Activated effector memory CD4-positive, alpha-beta T cell treated with Interleukin-2 at 50 U/mL for 16 hours (primary cell): ENCODE results near the gene ALPP.
"Not testable (repeated sequence)": the region's sequence is repeated elsewhere in the genome, so short reads cannot be mapped to it uniquely, and the experiment has no call there.

Source experiments
- DNase-seq: peaks from one replicate; pipeline ENCODE4 v3.0.0-alpha.2; 2020

ALPP gene

DNA sequence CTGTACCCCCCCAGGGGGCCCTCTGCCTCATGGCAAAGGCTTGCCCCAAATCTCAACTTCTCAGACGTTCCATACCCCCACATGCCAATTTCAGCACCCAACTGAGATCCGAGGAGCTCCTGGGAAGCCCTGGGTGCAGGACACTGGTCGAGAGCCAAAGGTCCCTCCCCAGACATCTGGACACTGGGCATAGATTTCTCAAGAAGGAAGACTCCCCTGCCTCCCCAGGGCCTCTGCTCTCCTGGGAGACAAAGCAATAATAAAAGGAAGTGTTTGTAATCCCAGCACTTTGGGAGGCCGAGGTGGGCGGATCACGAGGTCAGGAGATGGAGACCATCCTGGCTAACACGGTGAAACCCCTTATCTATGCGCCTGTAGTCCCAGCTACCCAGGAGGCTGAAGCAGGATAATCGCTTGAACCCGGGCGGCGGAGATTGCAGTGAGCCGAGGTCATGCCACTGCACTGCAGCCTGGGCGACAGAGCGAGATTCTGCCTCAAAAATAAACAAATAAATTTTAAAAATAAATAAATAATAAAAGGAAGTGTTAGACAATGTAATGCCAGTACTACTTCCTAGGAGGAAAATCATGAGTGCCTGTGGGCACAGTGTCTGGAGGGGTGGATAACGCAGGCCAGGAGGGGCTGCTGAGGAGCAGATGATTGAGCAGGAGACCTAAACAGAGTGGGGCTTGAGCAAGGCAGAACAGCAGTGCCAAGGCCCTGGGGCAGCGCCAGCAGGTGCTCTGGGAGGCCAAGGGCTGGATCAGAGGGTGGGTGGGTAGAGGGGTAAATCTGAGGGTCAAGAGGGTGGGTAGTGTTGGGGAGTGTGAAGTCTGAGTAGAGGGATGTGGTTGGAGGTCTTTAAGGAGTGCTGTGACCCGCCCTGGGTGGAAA is 4.0 kb downstream of the ALPP start:
- no peak for DNase-seq

DNA sequence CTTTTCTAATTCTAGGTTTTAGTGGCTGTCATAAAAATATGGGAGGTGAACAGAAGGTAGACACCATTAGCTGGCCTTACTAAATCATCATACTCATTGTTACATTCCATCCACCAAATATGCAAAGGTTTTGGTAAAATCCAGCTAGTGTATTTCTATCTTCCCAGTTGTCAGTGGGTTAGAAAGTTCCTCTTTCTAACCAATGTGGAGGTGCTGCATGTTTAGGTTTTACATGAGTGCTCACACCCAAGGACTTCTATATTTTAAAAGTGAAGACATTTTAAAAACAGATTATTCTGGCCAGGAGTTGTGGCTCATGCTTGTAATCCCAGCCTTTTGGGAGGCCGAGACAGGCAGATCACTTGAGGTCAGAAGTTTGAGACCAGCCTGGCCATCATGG is 5.9 kb downstream of the ALPP start:
- DNase-seq, result no peak

DNA sequence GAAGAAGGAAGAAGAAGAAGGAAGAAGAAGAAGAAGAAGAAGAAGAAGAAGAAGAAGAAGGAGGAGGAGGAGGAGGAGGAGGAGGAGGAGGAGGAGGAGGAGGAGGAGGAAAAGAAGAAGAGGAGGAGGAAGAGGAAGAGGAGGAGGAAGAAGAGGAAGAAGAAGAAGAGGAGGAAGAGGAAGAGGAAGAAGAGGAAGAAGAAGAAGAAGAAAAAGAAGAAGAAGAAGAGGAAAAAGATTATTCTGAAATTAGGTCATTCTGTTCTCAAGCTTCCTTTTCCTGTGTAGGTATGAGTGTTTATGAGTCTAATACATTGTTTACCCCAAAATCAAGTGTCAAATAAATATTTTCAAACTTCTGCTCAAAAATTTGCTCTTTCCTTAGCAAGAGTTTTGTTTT is 6.5 kb downstream of the ALPP start:
- DNase-seq, result not testable (repeated sequence)

DNA sequence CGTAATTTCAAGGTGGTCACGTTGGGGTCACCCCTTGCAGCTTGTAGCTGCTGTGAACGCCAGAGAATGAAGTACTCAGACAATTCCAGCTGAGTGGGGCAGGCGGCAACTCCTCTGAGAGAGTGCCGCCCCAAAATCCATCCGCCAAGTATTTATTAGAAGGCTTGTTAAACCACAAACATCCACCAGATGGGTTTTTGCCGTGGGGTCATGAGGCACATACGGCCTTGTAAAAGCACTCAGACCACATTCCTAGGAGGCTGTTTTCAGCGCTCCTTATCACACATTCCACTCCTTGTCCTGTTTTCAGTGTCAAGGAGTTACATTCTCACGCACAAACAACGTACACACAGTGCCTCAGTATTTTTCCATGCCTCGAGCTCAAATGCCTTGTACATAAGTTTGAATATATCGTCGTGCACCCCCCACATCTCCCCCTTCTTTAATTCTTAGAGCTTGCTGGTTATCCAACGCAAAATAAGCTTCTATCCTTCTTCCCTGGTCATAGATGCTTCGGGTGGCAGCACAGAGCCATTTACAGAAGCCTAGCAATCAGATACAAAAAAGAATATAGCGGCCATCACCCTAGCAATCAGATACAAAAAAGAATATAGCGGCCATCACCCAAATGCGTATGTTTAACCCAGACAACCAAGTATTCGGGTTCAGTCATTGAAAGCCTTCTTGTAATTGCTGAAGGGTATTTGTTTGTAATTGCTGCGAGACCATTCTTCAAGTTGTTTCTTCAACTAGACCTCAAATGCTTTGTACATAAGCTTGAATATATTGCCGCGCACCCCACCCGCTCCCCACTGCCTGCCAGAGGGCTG is 7.3 kb downstream of the ALPP start:
- DNase-seq, result no peak

DNA sequence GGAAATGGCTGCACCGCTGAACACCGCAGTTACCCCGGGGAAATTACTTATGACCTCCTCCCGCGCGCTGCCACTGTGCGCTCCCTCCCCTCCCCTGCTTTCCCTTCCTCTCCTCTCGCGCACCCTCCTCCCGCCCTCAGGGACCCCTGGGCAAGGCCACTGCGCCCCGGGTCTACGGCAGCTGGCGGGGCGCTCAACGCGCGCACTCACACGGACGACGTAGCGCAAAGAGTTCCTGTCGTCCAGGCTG is 7.9 kb downstream of the ALPP start:
- no peak for DNase-seq

- DNase-seq, result no peak
These were observed 8.3 kb downstream of the ALPP start for GRCh38 chr2:232386740-232387450.

- DNase-seq, result no peak
These were observed 9.1 kb downstream of the ALPP start for GRCh38 chr2:232387451-232388171.

- DNase-seq, result no peak
These were observed 9.9 kb downstream of the ALPP start for GRCh38 chr2:232388324-232388891.

DNA sequence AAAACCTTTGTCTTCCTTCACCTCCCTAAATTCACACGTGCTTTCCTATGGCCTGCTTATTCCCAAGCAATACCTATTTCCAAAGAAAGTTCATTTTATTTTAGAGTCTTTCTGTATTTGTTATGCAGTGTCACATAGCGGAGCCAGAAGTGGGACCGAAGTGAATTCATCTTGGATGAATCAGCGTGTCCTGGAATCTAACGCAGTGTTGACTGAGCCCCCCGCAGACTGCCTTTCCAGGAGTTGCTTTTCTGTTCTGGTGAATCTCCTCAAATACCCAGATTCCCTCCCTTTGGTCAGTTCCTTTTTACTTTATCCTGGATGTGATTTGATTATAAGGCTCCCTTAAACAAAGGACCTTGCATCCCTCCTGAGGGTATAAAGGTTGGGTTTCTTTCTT is 10.8 kb downstream of the ALPP start:
- no peak for DNase-seq

DNA sequence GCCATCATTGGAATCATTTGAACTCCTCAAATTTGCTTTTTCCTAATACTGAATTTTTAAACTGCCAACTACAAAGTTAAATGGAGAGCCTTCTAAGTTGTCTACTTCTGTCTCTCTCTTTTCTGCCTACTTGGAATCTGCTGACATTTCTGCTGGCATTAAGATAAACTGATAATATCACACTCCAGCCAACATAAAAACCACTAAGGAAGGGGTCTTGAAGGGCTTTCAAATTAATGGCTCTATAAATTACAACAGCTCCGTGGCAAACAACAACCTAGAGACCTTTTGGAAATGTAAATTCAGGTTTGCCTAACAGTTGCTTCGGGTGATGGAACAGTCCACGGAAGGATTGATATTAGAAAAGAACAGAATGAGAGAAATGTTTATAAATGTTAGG is 12.1 kb downstream of the ALPP start:
- DNase-seq, result no peak

DNA sequence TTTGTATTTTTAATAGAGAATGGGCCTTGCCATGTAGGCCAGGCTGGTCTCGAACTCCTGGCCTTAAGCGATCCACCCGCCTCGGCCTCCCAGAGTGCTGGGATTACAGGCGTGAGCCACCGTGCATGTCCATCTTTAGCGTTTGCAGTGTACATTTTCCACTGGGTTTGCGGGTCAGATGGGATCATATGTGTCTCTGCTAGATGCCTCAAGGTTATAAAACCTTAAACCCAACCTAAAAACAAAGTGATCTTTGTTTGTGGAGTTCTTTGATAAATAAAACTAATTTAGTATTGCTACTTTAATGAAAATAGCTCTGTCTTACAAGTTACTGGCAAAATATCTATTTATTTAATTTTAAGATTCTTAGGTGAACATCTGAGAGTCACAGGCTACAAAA is 15.0 kb downstream of the ALPP start:
- DNase-seq, result no peak

GRCh38 chr2:232394431-232394830 is 15.9 kb downstream of the ALPP start:
- not testable (repeated sequence) for DNase-seq

GRCh38 chr2:232395586-232395985 is 17.0 kb downstream of the ALPP start:
- DNase-seq, result no peak

GRCh38 chr2:232396683-232397082 is 18.1 kb downstream of the ALPP start:
- no peak for DNase-seq

DNA sequence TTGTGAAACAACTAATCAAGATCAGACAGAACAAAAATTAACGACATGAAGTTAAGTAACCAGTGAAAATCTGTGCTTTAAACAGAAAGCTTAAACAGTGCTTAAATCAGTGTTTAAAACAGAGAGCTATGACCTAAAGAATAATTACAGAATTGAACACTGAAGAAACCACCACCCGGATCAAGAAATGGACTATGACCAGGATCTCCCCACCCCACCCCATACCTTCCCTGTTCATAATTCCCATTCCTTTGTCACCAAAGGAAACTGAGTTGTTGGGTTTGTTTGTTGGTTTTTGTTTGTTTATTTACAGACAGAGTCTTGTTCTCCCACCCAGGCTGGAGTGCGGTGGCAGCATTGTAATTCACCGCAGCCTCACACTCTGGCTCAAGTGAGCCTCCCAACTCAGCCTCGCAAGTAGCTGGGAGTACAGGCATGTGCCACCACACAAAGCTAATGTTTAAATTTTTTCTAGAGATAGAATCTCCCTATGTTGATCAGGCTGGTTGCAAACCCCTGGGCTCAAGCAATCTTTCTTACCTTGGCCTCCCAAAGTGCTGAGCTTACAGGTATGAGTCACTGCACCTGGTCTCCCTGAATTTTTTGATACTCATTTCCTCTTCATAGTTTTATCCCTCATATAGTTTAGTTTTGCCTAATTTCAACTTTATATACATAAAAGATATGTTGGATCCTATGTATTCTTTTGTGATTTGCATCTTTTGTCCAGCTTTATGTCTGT is 19.9 kb downstream of the ALPP start:
- no peak for DNase-seq

DNA sequence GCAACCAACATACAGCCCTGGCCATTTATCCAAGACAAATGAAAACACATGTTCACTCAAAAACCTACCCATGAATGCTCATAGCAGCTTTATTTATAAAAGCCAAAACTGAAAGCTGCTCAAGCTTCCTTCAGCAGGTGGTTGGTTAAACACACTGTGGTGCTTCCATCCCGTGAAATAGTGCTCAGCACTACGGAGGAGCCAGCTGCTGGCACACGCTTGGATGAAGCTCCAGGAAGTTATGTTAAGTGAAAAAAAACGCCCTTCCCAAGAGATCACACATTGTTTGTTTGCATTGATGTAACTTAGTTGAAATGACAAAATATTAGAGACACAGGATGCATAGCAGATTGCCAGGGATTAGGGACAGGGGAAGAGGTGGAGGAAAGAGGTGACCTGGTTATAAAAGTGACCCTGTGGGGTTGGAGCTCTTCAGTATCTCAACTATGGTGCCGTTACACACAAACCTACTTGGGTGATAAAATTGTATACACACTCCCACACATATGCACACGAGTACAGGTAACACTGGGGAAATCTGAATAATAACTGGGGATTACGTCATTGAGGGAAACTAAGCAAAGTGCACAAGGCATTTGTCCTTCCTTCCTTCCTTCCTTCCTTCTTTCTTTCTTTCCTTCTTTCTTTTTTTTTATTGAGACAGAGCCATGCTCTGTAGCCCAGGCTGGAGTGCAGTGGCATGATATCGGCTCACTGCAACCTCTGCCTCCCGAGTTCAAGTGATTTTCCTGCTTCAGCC is 21.9 kb downstream of the ALPP start:
- no peak for DNase-seq

- DNase-seq, result no peak
These were observed 24.0 kb downstream of the ALPP start for GRCh38 chr2:232402518-232402917.

DNA sequence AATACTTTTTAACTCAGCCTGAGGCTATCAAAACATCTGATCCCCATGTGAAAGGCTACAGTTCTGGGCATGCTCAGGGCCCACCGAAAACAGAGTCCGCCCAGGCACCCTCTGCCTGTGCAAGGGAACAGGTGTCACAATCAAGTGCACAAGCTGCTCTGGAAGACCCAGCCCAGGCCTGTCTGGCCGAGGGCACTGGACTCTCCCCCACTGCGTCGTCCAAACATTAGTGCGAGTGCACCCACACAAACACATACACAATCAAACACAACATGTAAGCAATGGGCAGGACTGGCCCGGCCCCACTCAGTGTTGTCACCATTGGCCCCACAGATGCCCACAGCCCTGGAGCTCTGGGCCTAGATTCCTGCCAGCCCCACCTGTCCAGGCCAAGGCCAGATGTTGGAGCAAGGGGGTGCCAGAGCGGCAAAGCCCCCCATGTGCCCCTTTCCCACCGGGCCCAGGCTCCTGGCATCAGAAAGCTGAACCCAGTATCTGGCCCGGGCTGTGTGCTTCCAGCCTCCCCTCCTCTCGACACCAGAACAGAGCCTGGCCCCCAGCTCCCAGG is 27.5 kb downstream of the ALPP start:
- no peak for DNase-seq

DNA sequence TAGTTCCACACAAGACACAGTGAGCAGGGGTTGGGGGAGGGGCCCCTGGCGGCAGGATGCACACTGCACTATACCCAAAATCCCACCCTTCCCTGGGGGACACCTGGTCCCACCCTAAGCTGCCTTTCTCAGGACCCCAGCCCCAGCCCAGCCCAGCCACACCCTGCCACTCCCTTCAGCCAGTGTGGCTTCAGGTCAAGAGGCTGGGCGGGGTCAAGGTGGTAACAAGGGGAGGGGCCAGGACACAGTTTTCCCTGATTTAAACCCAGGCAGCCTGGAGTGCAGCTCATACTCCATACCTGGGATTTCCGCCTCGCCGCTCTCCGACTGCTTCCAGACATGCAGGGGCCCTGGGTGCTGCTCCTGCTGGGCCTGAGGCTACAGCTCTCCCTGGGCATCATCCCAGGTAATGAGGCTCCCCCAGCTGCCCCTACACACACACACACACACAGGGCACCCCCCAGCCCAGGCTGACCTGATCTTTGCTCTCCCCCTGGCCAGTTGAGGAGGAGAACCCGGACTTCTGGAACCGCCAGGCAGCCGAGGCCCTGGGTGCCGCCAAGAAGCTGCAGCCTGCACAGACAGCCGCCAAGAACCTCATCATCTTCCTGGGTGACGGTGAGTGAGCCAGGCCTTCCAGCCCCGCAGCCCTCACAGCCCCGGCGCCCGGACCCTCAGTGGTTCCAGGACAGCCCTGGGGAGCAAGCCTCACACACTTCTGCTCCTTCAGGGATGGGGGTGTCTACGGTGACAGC is 28.2 kb downstream of the ALPP start, which contains the start of gene ALPG:
ALPG (plus strand) TSS at position 289 of the 755 bp plus-strand sequence; CDS start at position 340, 51 bp downstream.
- DNase-seq, result no peak
